ENCODE results near the gene JOSD1. TPM values are rescaled to one million over a fixed set of nuclear protein-coding genes. Genes with fewer than 3 reads are reported as not detected.
A peak's percentile ranks its signal among the peaks of the same experiment; 100 is the strongest.

The JOSD1 gene
- total and polyA plus RNA-seq, 9 of the 15 experiments (the other 6 are each of a cell fraction or from before 2014, with no cell fraction given) = 8.9 to 39.1 (median 30.4) TPM

- no peak overlapping the region for H2AFZ ChIP-seq (ENCODE audit: low read depth, low read length)
- ChIA-PET POLR2A (no interaction called here), CTCF (ENCODE audit: low intra/inter-chr PET ratio) (no interaction called here)
- intact Hi-C loops (cut with micrococcal nuclease) = no loop called here
- peak; percentile 64 for TF ChIP-seq MEIS2 (IDR thresholded peaks at IDR 0.05; ENCODE audit: partially characterized antibody)
- TF ChIP-seq LCOR (CRISPR knock-in tag; IDR thresholded peaks at IDR 0.05) = no peak
- TF ChIP-seq ZNF316 (IDR thresholded peaks at IDR 0.05) = peak; percentile 63
- no peak overlapping the region for H3K27ac ChIP-seq (ENCODE audit: extremely low read depth, low read depth, low read length)
- no peaks in the 10 kb centered on the region for H4K20me1 ChIP-seq (replicated peaks; ENCODE audit: control insufficient read depth, insufficient read depth, low read length)
- peaks cover 9 to 10% of the 10 kb centered on the region in 2 experiments; a peak in 4 of 5 replicates for H3K4me1 ChIP-seq (replicated peaks in 1 of 2; ENCODE audit: control insufficient read depth in 2 of 2, insufficient read depth in 2 of 2, low read length in 2 of 2)
- H3K27me3 ChIP-seq (ENCODE audit: control insufficient read depth in 2 of 2, insufficient read depth in 2 of 2, low read length in 2 of 2) = no peaks in the 10 kb centered on the region
- DNase-seq (ENCODE audit: extremely low read depth in 1 of 4, low spot score in 3 of 4) (no peak), ATAC-seq (no peak), FAIRE-seq (no peak)
- no peak overlapping the region for H3K4me2 ChIP-seq (ENCODE audit: insufficient read depth, low read length)
- no peaks in the 10 kb centered on the region for H3K9me1 ChIP-seq (ENCODE audit: control insufficient read depth, insufficient read depth, low read length)
- 95% methylated on average over 8 of the region's 8 CpGs for WGBS (ENCODE audit: insufficient coverage, low coverage, missing lambda C conversion rate)
- H3K9ac ChIP-seq (ENCODE audit: insufficient read depth in 1 of 2, low read depth in 2 of 2, low read length in 2 of 2) = no peak overlapping the region
- BruUV-seq (replicated peaks) = no TSS peak
- H3K4me3 ChIP-seq = no peak overlapping the region
- H3K79me2 ChIP-seq (ENCODE audit: control insufficient read depth, insufficient read depth, low read length) = peaks cover 15% of the 10 kb centered on the region; the same call in 2 of the 3 replicates
- no peaks in the 10 kb centered on the region for H3K9me3 ChIP-seq (replicated peaks; ENCODE audit: control insufficient read depth, insufficient read depth, low read depth, low read length)
- H3K36me3 ChIP-seq (ENCODE audit: control insufficient read depth, insufficient read depth, low read length) = no peaks in the 10 kb centered on the region
- in situ Hi-C loops (cut with MboI) = no loop called here
Measured at GRCh38 chr22:38653741-38654140, 47.0 kb downstream of the JOSD1 start.

GRCh38 chr22:38652859-38653258, 47.9 kb downstream of the JOSD1 start:
- no TSS peak for BruUV-seq (replicated peaks)
- intact Hi-C loops (cut with micrococcal nuclease) = no loop called here
- H3K27ac ChIP-seq (ENCODE audit: extremely low read depth, low read depth, low read length) = no peak overlapping the region
- no peak overlapping the region for H3K4me3 ChIP-seq
- ChIA-PET POLR2A (no interaction called here), CTCF (ENCODE audit: low intra/inter-chr PET ratio) (no interaction called here)
- TF ChIP-seq SMARCA4 (IDR thresholded peaks at IDR 0.05) = no peak
- no peak for TF ChIP-seq ZNF274 (IDR thresholded peaks at IDR 0.05; ENCODE audit: borderline replicate concordance, low read depth, low read length)
- no peak for TF ChIP-seq C11orf30 (IDR thresholded peaks at IDR 0.05; ENCODE audit: low read depth)
- TF ChIP-seq, protein P1, sequence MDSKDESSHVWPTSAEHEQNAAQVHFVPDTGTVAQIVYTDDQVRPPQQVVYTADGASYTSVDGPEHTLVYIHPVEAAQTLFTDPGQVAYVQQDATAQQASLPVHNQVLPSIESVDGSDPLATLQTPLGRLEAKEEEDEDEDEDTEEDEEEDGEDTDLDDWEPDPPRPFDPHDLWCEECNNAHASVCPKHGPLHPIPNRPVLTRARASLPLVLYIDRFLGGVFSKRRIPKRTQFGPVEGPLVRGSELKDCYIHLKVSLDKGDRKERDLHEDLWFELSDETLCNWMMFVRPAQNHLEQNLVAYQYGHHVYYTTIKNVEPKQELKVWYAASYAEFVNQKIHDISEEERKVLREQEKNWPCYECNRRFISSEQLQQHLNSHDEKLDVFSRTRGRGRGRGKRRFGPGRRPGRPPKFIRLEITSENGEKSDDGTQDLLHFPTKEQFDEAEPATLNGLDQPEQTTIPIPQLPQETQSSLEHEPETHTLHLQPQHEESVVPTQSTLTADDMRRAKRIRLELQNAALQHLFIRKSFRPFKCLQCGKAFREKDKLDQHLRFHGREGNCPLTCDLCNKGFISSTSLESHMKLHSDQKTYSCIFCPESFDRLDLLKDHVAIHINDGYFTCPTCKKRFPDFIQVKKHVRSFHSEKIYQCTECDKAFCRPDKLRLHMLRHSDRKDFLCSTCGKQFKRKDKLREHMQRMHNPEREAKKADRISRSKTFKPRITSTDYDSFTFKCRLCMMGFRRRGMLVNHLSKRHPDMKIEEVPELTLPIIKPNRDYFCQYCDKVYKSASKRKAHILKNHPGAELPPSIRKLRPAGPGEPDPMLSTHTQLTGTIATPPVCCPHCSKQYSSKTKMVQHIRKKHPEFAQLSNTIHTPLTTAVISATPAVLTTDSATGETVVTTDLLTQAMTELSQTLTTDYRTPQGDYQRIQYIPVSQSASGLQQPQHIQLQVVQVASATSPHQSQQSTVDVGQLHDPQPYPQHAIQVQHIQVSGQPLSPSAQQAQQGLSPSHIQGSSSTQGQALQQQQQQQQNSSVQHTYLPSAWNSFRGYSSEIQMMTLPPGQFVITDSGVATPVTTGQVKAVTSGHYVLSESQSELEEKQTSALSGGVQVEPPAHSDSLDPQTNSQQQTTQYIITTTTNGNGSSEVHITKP (IDR thresholded peaks at IDR 0.05; ENCODE audit: partially characterized antibody) = no peak
- TF ChIP-seq RHOXF2B (CRISPR knock-in tag; conservative IDR thresholded peaks at IDR 0.05) = no peak
- TF ChIP-seq E2F4 (CRISPR knock-in tag; IDR thresholded peaks at IDR 0.05; ENCODE audit: low read depth) = no peak
- no peak for TF ChIP-seq FOSL1 (tag; conservative IDR thresholded peaks at IDR 0.05)
- TF ChIP-seq BRD4 (IDR thresholded peaks at IDR 0.05) = no peak
- TF ChIP-seq NCOA2 (IDR thresholded peaks at IDR 0.05; ENCODE audit: partially characterized antibody in 2 of 2) = no peak
- no peak for ATAC-seq
- no peaks in the 10 kb centered on the region for H3K9me3 ChIP-seq (replicated peaks; ENCODE audit: control insufficient read depth, insufficient read depth, low read depth, low read length)
- peaks cover 9 to 10% of the 10 kb centered on the region in 2 experiments; a peak in 4 of 5 replicates for H3K4me1 ChIP-seq (replicated peaks in 1 of 2; ENCODE audit: control insufficient read depth in 2 of 2, insufficient read depth in 2 of 2, low read length in 2 of 2)
- H4K20me1 ChIP-seq (replicated peaks; ENCODE audit: control insufficient read depth, insufficient read depth, low read length) = no peaks in the 10 kb centered on the region
- no peak for DNase-seq (ENCODE audit: extremely low read depth in 1 of 4, low spot score in 3 of 4)
- no peaks in the 10 kb centered on the region for H3K36me3 ChIP-seq (ENCODE audit: control insufficient read depth, insufficient read depth, low read length)
- no peak overlapping the region for H3K9ac ChIP-seq (ENCODE audit: insufficient read depth in 1 of 2, low read depth in 2 of 2, low read length in 2 of 2)
- H3K9me1 ChIP-seq (ENCODE audit: control insufficient read depth, insufficient read depth, low read length) = no peaks in the 10 kb centered on the region
- in situ Hi-C loops (cut with MboI) = no loop called here
- H3K79me2 ChIP-seq (ENCODE audit: control insufficient read depth, insufficient read depth, low read length) = peaks cover 14% of the 10 kb centered on the region; the same call in 2 of the 3 replicates
- H3K27me3 ChIP-seq (ENCODE audit: control insufficient read depth in 2 of 2, insufficient read depth in 2 of 2, low read length in 2 of 2) = no peaks in the 10 kb centered on the region
- FAIRE-seq = no peak
- no peak overlapping the region for H3K4me2 ChIP-seq (ENCODE audit: insufficient read depth, low read length)
- no peak overlapping the region for H2AFZ ChIP-seq (ENCODE audit: low read depth, low read length)

All from K562 (cell line).